ENCODE data around the gene ISG20L2.

The ISG20L2 gene

GRCh38 chr1:156740741-156741480 is 12.3 kb upstream of the ISG20L2 start, which contains the start of gene MRPL24:
MRPL24 (minus strand) TSS chr1:156741088; CDS start chr1:156738704, 2,384 bp downstream.
- DNase-seq (ENCODE audit: low read depth): peak; percentile 99

- DNase-seq (ENCODE audit: low read depth): no peak
Measured at GRCh38 chr1:156740237-156740740, 11.7 kb upstream of the ISG20L2 start.

- no peak for DNase-seq (ENCODE audit: low read depth)
Measured at GRCh38 chr1:156738916-156739315, 10.3 kb upstream of the ISG20L2 start.

DNA sequence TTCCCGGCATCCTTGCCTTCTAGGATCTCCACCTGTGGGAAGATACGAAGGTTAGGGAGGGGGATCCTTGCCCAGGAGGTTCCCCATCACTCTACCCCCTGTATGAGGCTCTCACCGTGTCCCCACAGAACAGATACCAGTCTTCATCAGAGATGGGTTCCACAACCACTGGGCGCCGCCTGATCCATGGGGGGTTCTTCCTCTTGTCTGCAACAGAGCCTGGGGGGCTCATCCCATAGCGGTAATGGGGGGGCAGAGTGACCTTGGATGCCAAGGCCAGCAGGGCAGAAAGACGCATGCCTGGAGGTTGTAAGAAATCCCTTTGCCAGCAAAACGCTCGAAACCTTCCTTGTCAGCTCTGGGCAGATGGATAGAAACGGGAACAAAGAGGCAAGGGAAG is 9.8 kb upstream of the ISG20L2 start:
- no peak for DNase-seq (ENCODE audit: low read depth)

DNA sequence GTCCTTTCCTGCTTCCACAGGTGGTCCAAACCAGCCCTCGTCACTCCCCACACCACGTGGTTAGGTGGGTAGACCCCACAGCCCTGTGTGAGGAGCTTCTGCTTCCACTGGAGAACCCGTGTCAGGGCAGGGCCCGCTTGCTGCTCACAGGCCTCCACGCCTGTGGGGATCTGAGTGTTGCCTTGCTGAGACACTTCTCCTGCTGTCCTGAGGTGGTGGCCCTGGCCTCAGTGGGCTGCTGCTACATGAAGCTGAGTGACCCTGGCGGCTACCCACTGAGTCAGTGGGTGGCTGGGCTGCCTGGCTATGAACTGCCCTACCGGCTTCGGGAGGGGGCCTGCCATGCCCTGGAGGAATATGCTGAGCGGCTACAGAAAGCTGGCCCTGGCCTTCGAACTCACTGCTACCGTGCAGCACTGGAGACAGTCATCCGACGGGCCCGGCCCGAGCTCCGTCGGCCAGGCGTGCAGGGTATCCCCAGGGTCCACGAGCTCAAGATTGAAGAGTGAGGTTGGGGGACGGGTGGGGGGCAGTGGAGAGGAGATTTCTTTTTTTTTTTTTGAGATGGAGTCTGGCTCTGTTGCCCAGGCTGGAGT is 5.5 kb upstream of the ISG20L2 start:
- no peak for DNase-seq (ENCODE audit: low read depth)

DNA sequence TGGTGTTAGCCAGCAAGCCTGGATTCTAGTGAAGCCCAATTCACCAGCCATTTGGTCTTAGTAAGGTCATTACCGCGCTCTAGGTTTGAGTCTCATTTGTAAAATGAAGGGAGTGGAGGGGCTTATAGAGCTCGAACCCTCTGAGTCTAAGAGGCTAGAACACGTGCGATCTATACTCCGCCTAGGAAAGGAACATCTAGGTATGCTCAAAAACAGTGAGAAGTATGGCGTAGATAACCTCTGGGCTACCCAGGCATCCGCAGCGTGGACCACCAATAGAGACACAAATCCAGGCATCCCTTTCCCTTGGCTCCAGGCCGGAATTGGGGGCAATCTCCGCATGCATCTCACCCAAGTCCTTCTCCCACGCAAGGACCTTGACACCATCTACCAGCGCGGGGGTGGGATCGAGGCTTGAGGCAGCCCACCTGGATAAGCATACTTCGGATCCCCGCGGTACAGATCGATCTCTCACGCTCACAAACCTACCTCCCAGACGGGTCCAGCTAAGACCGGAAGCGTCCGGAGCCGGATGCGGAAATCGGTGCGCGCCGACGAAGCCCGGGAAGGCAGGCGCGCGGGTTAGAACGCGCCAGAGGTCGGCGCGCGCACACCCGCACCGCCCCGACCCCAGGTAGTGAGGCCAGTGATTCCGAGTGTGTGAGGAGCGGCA is 504 bp downstream of the ISG20L2 start, which contains the start of gene METTL25B:
METTL25B (plus strand) TSS at position 544 of the 673 bp plus-strand sequence. CDS start 636 bp downstream, outside the sequence.
- no peak for DNase-seq (ENCODE audit: low read depth)

- no peak for DNase-seq (ENCODE audit: low read depth)
Measured at GRCh38 chr1:156727492-156727891, 1.1 kb downstream of the ISG20L2 start.

- no peak for DNase-seq (ENCODE audit: low read depth)
Measured at GRCh38 chr1:156726549-156727226, 1.9 kb downstream of the ISG20L2 start.

GRCh38 chr1:156725683-156726280 is 2.8 kb downstream of the ISG20L2 start:
- DNase-seq (ENCODE audit: low read depth): peak; percentile 79

GRCh38 chr1:156721535-156721934 is 7.0 kb downstream of the ISG20L2 start:
- DNase-seq (ENCODE audit: low read depth): no peak

DNA sequence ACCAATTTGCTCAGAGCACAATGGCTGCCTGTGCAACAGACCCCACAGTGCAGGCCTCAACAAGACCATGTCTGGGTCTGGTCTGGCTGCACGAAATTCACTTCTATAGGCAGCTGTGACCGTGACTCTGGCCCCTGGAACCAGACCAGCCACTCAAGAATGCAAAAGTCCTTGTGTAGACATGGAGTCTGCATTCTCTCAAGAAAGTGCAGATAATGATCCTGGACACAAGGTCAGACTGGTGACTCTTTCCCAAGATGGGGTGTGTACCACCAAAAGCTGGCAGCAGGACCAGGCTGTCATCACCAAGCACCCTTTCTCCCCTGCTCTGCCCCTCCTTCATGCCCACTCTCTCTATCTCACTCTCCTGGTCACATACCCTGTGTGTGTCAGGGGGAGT is 7.4 kb downstream of the ISG20L2 start:
- no peak for DNase-seq (ENCODE audit: low read depth)

GRCh38 chr1:156717351-156717750 is 11.2 kb downstream of the ISG20L2 start:
- DNase-seq (ENCODE audit: low read depth): no peak

GRCh38 chr1:156714830-156715229 is 13.7 kb downstream of the ISG20L2 start:
- no peak for DNase-seq (ENCODE audit: low read depth)

GRCh38 chr1:156712626-156713025 is 15.9 kb downstream of the ISG20L2 start:
- DNase-seq (ENCODE audit: low read depth): no peak

DNA sequence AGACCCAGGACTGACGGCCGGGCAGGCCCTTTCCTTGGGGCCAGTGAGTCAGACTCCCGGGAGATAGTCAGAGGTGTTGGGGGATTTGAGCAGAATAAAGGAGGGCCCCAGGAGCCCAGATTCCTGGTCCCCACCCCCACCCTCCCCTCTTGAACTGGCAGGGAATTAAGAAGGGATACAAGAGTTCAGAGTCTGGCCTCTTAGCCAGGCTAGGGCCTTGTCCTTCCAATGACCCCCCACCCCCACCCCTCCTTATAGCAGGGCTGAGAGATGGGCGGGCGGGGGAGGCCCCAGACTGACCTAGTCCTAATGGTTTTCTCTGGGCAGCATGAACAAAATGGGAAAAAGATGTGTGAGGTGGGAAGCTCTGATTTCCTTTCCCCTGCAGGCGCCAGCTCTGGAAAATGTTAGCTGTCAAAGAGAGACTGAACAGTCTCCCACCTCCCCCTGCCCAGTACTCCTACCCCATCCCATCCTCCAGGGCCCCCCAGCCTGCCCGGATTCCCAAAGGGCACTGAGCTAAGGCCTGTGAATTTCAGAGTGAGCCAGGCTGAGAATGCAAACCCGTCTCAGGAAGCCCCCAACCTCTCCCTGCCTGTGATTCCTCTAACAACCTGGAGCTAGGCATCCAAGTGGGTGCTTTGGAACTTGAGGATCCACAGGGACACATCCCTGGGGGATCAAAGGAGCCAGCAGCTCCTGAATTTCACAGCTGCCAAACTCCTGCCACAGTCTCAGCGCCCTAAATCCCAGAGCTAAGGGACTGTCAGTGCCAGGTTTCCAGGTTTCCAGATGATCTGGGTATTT is 17.4 kb downstream of the ISG20L2 start:
- DNase-seq (ENCODE audit: low read depth): no peak

- no peak for DNase-seq (ENCODE audit: low read depth)
Measured at GRCh38 chr1:156709757-156710489, 18.6 kb downstream of the ISG20L2 start.

GRCh38 chr1:156709031-156709430 is 19.5 kb downstream of the ISG20L2 start:
- no peak for DNase-seq (ENCODE audit: low read depth)

DNA sequence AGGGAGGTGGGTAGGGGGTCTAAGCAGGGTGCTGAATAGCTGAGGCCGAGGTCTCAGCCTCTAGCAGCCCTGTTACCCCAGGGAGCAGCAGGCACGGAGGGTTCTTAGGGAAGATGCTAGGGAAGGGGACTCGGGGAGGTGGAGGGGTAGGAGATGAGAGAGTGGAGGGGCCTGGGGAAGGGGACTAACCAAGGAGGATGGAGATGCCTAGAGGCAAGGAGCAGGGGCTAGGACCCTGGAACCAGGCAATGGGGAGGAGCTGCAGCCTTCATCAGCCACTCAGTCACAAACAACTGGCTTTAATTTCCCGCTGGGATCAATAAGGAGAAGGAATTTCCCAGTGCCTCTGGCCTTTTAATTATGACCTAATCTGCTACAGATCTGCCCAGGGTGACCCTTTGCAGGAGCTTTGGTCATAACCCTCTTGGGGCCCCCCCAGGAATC is 20.3 kb downstream of the ISG20L2 start:
- DNase-seq (ENCODE audit: low read depth): no peak

GRCh38 chr1:156707417-156708217 is 20.9 kb downstream of the ISG20L2 start:
- DNase-seq (ENCODE audit: low read depth): no peak

Measured in GM04504 (cell line).